Heart left ventricle (tissue), 13 donors: ENCODE results near the gene CHST11.

ENCODE experiments used
- CTCF ChIP-seq, 12 donors: fragments of 200-600 bp; sonication (generic) in 4 of 12; IDR thresholded peaks; one replicate each; pipeline versions ENCODE4 v1.5.0 to v1.8.0; 2018 to 2022; ENCODE audit warnings: antibody characterized with exemption in 12 of 12, mild to moderate bottlenecking in 5 of 12
- POLR2A ChIP-seq, 2 donors: fragments of 450-650 bp; IDR thresholded peaks; one replicate each; pipeline ENCODE4 v1.6.1; 2017; ENCODE audit warnings: antibody characterized with exemption in 2 of 2, mild to moderate bottlenecking in 2 of 2, moderate library complexity in 2 of 2
- donor health status: ischemic (EF 13 %, LVEDD 7.1; RV severe dilation, severe dysfunction).
- donor health status: DM: no; HTN: yes; CAD: no.
- donor health status: DM: no; HTN: no; CAD: no.
- donor health status: ischemic (EF 25% LVEDD 6.9; RV normal size, moderate dysfunction).
- donor health status: ischemic (EF 25% LVEDD 5.7; RV mildly dilated, moderate dysfunction).
- donor health status: ischemic (EF 35%, LVEDD 5.7; RV mildly dilated, moderate dysfunction).
- donor health status: nonischemic (EF 11% LVEDD 7.7; RV severe dilation, severe dysfunction).
- donor health status: DM: yes; HTN: yes; CAD: no.
- donor health status: PGD.
- donor health status: ischemic (EF 29% LVEDD 5.4; RV normal size, mild dysfunction).
- donor health status: nonischemic (EF 23%, LVEDD 6.1; RV moderate dilation, normal function).

- TF ChIP-seq CTCF (IDR thresholded peaks at IDR 0.05) (no peak), POLR2A (IDR thresholded peaks at IDR 0.05) (no peak)
Measured at GRCh38 chr12:104691721-104692556, 235.2 kb downstream of the CHST11 start.
